ENCODE measurements around the gene CFAP298.
"Not testable (repeated sequence)": the region's sequence is repeated elsewhere in the genome, so short reads cannot be mapped to it uniquely, and the experiment has no call there.

The CFAP298 gene

GRCh38 chr21:32565856-32566465, 46.2 kb downstream of the CFAP298 start:
- no peak for DNase-seq

GRCh38 chr21:32562915-32563314, 49.3 kb downstream of the CFAP298 start:
- no peak for DNase-seq

- no peak for DNase-seq
Measured at GRCh38 chr21:32562426-32562825, 49.8 kb downstream of the CFAP298 start.

DNA sequence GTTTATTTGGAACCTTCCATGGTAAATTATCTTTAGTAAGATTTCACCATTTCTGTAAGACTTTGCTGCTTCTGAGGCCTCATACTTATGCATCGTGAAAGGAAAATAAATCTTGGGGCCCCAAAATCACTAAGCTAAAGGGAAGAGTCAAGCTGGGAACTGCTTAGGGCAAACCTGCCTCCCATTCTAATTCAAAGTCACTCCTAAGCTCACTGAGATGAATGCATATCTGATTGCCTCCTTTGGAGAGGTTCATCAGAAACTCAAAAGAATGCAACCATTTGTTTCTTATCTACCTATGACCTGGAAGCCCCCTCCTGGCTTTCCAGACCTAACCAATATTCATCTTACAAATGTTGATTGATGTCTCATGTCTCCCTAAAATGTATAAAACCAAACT, 50.7 kb downstream of the CFAP298 start:
- not testable (repeated sequence) for DNase-seq

DNA sequence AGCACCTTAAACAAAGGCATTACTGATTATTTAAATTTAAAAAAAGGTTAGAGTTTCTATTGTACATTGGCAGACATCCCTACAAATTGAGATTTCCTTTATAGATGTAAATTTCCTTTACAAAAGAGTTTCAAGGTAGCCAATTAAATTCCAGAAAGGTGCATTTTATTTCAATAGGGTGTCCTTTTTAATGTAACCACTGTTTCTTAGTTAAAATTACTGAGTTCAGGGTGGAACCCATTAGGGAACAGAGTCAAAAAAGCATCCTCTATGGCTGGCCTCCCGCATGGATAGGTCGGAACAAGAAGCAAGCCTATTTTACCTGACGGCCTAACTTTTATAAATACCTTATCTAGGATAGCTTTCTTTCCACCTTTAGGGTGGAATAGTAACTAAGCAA, 51.3 kb downstream of the CFAP298 start:
- no peak for DNase-seq

- DNase-seq, result no peak
Measured at GRCh38 chr21:32559006-32559610, 53.1 kb downstream of the CFAP298 start.

GRCh38 chr21:32558106-32558505, 54.1 kb downstream of the CFAP298 start:
- DNase-seq, result no peak

GRCh38 chr21:32554832-32555638, 57.1 kb downstream of the CFAP298 start:
- no peak for DNase-seq

- no peak for DNase-seq
Measured at GRCh38 chr21:32549886-32550285, 62.3 kb downstream of the CFAP298 start.

- DNase-seq, result no peak
Measured at GRCh38 chr21:32549440-32549839, 62.7 kb downstream of the CFAP298 start.
